Measurements from ENCODE around the gene NLRP6. TPM values are rescaled to one million over a fixed set of nuclear protein-coding genes. Genes with fewer than 3 reads are reported as not detected.
A peak's percentile ranks its signal among the peaks of the same experiment; 100 is the strongest.

NLRP6 gene
- total and polyA plus RNA-seq, 8 donors = 0.06 to 1.5 (median 0.17) TPM; not detected in 4

DNA sequence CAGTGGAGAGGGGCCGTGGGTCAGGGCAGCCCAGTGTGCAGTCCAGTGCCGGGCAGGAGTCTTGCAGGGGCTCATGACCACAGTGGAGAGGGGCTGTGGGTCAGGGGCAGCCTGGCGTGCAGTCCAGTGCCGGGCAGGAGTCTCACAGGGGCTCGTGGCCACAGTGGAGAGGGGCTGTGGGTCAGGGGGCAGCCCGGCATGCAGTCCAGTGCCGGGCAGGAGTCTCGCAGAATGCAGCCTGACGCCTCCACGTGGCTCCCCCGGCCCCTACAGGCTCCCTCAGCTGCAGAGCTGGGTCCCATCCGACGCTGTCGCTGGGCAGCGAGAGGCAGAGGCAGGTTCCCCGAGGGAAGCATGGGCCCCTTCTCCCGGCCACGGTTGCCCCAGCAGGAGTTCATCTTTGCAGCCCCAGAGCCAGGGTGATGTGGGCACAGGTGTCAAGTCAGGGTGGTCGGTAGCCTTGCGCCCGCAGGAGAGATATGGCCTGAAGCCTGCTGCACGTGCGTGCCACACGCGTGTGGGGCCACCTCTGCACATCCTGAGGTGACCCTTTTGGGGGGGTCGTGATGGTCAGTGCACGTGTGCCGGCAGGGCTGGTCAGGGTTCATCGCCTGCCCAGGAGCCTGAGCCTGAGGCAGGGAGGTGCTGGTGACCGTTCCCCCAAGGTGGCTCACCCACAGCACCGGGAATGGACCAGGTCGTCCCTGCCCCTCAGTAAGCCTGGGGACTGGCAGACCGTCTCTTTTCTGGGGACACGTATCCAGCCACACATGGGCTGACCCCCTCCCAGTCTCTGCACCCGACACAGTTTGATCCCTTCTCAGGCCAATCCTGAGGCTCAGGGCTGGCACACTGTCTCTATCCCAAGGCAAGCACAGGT lies 18.2 kb downstream of the NLRP6 start:
- H3K27me3 ChIP-seq = peaks cover 7 to 55% of the 10 kb centered on the region in 2 donors
- H3K36me3 ChIP-seq = peaks cover 0 to 44% of the 10 kb centered on the region in 2 donors
- H3K4me1 ChIP-seq = peaks cover 0 to 16% of the 10 kb centered on the region in 2 donors
- no peak overlapping the region for H3K27ac ChIP-seq
- TF ChIP-seq, protein P1, sequence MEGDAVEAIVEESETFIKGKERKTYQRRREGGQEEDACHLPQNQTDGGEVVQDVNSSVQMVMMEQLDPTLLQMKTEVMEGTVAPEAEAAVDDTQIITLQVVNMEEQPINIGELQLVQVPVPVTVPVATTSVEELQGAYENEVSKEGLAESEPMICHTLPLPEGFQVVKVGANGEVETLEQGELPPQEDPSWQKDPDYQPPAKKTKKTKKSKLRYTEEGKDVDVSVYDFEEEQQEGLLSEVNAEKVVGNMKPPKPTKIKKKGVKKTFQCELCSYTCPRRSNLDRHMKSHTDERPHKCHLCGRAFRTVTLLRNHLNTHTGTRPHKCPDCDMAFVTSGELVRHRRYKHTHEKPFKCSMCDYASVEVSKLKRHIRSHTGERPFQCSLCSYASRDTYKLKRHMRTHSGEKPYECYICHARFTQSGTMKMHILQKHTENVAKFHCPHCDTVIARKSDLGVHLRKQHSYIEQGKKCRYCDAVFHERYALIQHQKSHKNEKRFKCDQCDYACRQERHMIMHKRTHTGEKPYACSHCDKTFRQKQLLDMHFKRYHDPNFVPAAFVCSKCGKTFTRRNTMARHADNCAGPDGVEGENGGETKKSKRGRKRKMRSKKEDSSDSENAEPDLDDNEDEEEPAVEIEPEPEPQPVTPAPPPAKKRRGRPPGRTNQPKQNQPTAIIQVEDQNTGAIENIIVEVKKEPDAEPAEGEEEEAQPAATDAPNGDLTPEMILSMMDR (IDR thresholded peaks at IDR 0.05) = no peak
- no peaks in the 10 kb centered on the region for H3K9me3 ChIP-seq
- ATAC-seq = no peak
- intact Hi-C loops (cut with DNase I) = no loop called here
- peak in 2 of 4 donors; percentile 27 to 73 for DNase-seq
- H3K4me3 ChIP-seq = no peak overlapping the region

DNA sequence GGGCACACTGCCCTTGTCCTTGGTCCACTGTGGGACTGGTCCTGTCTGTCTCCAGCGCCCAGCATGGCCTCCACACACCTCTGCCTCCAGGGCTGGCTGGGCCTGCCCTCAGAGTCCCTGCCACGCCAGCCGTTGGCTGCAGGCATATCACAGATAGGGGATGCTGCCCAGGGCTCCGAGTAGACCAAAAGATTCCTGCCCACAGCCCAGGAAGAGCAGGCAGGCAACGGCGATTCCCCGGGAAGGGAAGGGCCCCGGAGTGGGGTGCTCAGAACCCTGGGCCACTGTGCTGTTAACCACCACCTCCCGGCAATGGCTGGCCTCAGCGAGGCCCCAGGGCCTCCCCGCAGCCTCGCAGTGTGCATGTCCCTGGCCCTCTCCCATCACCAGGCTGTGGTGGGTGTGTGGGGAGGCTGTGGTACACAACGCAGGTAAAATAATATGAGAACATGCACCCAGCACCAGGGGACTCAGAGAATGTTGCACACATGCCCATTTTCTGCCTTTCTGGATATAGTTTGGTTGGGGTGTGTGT lies 18.9 kb downstream of the NLRP6 start:
- H3K9me3 ChIP-seq = no peaks in the 10 kb centered on the region
- TF ChIP-seq, protein P1 (IDR thresholded peaks at IDR 0.05) = no peak
- ATAC-seq = no peak
- H3K27ac ChIP-seq = no peak overlapping the region
- H3K36me3 ChIP-seq = peaks cover 0 to 37% of the 10 kb centered on the region in 2 donors
- intact Hi-C loops (cut with DNase I) = no loop called here
- H3K4me1 ChIP-seq = peaks cover 0 to 16% of the 10 kb centered on the region in 2 donors
- H3K27me3 ChIP-seq = peaks cover 7 to 55% of the 10 kb centered on the region in 2 donors
- no peak overlapping the region for H3K4me3 ChIP-seq
- peak in 2 of 4 donors; percentile 26 to 74 for DNase-seq

DNA sequence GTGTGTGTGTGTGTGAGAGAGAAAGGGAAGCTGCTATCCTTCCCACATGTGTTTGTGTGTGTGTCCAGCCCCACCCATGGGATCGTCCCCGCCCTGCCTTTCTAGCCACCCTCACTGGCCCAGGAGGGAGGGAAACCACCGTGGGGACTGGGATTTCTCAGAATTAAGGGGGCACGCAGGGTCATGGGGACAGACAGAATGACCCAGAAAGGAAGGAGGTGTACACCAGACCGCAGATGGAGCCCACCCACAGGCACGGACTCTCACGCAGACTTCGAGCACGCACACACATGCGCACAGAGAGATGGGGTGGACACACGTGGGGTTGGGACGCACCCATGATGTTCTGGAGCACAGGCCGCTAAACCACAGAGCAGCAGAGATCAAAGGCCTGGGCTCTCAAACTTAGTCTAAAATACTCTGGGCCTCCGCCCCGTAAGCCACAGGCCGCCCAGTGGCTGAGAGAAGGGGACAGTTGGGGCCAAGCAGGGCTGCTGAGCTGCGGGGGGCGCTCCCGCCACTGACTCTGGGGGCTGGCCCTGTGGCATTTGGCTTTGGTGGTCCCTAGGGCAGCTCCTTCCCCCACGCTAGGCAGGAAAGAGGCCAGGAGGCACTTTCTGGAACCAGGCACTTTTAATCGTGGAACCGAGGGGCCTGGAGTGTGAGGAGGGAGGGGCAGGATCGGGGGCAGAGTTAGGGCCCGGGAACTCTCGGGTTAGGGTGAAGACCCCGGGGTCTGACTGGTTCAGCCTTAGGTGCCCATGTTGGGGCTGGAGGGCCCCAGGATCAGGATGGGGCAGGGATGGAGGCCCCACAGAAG lies 19.6 kb downstream of the NLRP6 start:
- Histone ChIP-seq H3K9me3 (no peaks in the 10 kb centered on the region), H3K27ac (no peak overlapping the region), H3K4me1 (peaks cover 0 to 16% of the 10 kb centered on the region in 2 donors), H3K27me3 (peaks cover 7 to 55% of the 10 kb centered on the region in 2 donors), H3K4me3 (no peak overlapping the region), H3K36me3 (peaks cover 0 to 30% of the 10 kb centered on the region in 2 donors)
- DNase-seq = peak in 2 of 4 donors; percentile 38 to 63
- TF ChIP-seq, protein P1 (IDR thresholded peaks at IDR 0.05) = no peak
- peak; percentile 23 for ATAC-seq
- intact Hi-C loops (cut with DNase I) = no loop called here

DNA sequence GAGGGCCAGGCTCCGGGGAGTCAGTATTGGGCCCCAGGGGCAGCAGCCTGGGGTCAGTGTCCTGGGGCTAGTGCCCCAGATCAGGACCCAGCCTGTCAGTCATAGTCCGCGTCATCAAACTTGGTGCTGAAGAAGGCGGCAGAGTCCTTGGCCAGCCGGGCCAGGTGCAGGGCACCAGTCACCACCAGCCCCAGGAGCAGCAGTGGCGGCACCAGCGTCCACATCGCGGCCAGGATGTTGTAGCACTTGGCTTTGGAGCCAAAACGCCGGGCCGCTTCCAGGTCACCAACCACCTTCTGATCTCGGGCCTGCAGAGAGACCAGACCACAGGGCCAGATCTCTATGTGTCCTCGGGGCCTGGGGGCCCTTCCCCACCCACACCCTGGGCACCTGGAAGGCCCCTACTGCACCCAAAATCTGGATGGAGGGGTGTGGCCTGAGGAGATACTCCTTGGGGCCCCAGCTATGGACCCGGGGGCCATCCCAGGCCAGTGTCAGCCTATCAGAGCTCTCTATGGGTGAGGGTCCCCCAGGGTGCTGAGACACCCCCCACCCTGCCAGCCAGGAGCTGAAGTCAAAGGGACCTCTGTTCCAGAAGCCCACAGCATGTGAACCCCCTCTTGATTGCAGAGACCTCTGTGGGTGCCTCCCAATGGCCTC lies 20.3 kb downstream of the NLRP6 start:
- no peak overlapping the region for H3K4me3 ChIP-seq
- no peaks in the 10 kb centered on the region for H3K9me3 ChIP-seq
- peaks cover 0 to 16% of the 10 kb centered on the region in 2 donors for H3K4me1 ChIP-seq
- H3K27ac ChIP-seq = no peak overlapping the region
- ATAC-seq = no peak
- intact Hi-C loops (cut with DNase I) = no loop called here
- peaks cover 0 to 23% of the 10 kb centered on the region in 2 donors for H3K36me3 ChIP-seq
- TF ChIP-seq, protein P1 (IDR thresholded peaks at IDR 0.05) = no peak
- peak in 2 of 4 donors; percentile 32 to 72 for DNase-seq
- H3K27me3 ChIP-seq = peaks cover 7 to 55% of the 10 kb centered on the region in 2 donors

Measured in left lung (tissue), 10 donors.